CD4-positive, alpha-beta T cell treated with Interleukin-1 beta for 1 hour (primary cell): Measurements from ENCODE around the gene CSRP2.

Experiments
- DNase-seq, 2 donors: peaks; one replicate each; pipeline ENCODE4 v3.0.0-alpha.2; 2020 to 2022

Gene CSRP2

DNA sequence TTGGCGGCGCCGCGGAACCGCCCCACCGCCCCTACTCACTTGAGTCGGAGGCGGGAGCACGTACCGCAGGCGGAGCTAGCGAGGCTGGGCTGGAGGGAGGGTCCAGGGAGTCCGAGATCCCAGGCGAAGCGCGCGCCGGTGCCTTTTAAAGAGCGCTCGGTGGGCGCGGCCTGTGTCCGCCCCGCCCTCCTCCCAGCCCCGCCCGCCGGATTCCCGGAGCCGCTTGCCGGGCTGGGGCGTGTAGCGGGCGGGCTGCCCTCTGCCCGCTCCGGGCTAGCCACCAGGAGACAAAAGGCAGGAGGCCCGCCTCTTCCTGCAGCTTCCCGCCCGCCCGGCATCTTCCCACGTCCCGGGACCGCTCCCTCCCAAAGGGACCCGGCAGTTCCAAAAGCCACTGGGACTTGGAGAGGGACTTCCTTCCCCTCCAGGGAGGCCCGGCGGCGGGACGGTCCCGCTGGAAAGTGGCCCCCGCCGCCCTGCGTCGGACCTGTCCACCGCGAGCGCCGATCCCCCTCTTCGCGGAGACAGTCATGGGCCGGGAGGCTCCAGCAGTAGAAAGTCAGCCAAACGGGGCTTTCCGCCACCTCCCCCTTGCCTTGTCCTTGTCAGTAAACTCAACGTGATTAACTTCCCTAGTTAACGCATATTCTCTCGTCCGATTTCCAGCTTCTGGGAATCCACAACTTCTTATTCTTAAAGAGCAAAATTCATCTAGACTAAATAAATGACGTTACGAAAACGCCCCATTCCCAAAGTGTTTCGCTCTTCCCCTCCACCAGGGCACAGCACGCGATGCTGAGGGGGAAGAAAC, at the start of gene CSRP2:
CSRP2 (minus strand) TSS at position 121 of the 811 bp plus-strand sequence. CDS start 12,759 bp downstream, outside the sequence.
- peak; percentile 54 to 58 for DNase-seq

DNA sequence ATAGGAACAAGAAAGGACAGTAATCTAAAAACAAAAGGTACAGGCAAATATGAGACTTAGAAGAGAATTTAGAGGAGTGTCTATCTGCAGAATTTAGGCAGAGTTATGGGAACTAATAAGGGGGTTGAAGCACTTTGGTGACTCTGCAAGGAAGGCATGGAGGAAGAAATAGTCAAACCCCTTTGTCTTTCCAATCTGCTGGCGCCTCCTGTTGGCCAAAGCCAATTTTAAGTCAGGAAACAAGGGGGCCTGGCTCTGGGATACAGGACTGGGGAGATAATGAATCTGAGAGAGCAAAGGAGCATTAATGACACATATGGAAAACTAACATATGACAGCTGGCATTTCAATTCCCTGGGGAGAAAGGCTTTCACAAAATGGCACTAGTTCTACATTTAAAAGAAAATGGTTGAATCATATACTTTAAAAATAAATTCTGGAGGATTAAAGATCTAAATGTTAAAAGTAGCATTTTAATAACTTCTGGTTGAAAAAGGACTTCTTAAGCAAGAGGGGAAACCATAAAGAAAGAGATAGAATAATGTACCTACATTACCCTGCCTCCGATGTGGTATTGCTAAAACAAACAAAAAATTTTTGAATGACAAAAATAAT, 48.5 kb upstream of the CSRP2 start:
- no peak for DNase-seq

DNA sequence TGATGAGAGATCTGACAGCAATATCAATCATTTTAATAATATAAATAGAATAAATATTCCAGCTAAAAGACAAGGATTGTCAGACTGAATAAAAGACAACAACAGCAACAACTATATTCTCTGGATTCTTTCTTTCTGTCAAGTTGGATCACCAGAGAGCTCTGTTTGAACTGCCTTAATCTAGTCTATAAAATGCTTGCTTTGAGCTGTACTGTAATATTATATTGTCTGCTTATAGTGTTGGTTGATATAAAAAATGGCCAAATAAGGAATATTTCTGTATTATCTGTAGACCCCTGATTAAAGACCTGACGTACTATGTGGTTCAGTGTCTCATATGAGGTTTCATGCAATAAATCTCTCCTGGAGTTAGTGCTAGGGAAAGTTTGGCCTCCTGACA, 46.3 kb upstream of the CSRP2 start:
- DNase-seq, result no peak

DNA sequence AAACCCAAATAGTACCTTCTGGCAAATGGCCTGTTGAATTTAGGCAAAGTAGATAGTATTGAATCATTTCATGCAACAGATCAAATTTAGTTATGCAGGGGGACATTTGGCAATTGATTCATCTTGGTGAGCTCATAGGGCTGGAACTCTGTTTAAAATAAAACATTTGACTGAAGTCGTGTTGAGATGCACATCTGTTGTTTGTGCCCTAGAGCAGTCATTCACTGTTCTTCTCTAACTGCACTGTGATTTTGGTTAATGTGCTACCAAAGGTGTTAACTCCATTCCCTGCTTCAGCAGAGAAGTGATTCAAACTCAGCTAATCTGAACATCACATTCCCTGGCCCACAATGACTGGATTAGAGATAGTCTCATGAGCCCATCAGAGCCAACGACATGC, 44.0 kb upstream of the CSRP2 start:
- no peak for DNase-seq

DNA sequence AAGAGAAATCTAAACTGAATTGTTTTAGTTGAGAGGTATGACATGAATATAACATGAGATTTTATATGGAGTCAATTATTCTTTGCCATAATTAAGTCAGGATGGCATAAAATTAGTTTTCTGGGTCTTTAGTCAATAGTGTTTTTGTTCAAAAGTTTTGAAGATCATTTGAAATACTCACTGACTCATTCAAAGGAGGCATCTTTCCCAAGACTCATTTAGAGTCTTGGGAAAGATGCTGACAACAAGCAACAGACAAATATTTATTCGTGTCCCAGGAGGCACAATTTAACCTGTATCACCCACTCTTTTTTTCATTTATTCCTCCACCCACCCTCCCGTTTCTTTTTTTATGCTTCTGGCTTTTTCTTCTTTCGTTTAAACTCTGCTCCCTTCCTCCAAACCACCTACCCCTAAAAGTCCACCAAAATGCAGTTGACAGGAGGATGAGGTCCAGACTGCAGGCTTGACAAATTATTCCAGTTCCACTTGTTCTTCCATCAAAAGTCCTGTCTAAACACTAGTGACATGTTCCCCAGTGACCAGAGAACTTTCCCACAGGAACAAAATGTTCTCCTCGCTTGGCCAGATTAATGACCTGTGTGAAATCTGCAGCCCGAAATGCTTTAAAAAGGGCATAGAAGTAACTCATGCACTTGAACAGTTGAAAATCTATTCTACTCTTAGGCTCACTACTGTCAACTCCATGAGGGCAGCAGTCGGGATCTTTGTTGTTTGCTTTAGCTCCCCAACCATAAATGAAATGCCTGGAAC, 43.3 kb upstream of the CSRP2 start:
- no peak for DNase-seq

DNA sequence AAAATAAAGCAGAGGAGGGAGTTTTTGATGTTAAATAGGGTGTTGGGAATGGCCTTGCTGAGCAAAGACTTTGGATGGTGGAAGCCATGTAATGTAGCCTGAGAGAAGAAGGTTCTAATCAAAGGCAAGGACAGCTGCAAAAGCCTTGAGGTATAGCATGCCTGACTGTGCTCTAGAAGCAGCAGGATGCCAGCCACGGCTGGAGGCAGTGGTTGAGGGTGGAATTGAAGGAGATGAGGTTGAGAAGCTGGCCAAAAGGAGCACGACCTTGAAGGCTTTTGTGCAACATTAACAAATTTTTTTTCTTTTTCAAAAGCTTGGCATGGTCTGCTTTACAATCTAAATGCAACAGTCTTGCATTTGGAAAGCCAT, 42.3 kb upstream of the CSRP2 start:
- no peak for DNase-seq

DNA sequence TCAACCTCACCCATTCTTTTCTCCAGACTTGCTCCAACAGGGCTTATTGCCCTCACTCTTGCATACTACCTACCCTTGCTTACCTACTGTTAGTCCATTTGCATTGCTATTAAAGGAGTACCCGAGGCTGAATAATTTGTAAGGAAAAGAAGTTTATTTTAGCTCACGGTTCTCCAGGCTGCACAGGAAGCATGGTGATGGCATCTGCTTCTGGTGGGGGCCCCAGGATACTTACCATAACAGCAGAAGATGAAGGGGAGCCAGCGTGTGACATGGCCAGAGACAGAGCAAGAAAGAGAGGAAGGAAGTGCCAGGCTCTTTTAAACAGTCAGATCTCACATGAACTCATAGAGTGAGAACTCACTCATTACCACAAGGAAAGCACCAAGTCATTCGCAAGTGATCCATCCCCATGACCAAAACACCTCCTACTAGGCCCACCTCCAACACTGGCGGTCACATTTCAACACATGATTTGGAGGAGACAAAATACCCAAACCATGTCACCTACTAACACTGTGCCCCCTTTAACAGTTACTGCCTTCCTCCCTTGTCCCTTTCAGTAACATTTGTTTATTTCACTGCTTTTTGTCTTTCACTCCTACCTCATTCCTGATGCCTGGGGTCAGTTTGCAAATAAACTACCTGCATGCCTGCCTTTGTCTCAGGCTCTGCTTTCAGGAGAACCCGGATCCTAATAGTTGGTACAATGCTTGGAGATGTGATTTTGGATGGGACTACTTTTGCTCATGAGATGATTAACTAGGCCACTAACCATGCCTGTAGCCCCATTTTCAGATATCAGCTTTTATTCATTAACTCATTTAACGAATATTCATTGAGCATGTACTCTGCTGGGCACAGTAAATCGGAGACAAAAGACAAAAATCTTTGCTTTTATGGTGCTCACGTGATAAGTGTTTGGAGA, 41.6 kb upstream of the CSRP2 start:
- DNase-seq, result no peak

DNA sequence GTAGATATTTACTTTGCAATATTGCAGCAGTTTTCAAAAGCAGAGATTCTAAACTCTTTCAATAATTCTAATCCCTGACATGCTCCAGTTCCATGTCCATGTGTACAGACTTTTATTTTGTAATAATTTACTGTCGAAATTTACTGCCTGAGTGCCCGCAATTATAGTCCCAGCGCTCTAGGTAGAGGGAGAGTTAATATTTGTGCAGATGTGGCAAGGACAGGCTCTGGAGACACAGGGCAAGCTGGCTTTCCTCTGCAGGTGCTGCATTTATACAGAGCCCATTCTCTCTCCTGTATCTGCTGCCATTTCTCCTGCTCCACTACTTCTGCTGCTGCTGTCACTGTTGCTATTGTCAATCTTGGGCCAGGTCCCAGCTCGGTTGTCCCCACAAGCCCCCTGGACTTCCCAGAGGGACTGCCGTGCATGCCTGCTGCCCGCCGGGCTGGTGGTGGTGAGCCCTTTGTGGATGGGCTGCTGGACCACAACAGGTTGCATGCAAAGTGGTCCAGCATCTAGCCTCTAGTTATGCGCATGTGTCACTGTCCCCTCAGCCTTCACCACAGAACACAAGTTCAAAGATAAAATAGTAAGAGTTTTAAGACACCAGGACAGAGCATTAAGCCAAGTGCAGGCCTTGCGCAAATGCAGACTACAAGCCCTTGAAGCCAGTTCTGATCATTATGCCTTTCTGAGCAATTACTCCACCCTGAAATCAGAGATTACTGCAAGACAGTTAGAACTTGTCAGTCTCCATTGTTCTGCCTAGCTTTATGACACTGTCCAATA, 40.8 kb upstream of the CSRP2 start:
- DNase-seq, result no peak

DNA sequence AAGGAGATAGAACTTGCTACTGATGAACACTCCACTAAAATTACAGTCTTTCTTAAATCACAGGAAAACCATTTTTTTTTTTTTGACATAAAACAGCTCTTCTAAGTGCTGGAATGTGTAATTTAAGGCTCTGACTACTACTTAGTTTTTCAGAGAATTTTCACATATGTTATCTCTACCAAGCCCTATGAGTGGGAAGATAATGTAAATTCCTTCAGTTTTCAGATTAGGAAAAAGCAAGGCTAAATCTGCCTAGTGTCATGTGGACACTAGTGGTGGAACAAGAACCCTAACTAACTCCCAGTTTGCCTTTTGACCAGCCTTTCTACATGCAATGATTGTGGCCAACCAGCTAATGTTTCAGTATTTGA, 37.3 kb upstream of the CSRP2 start:
- DNase-seq, result no peak

DNA sequence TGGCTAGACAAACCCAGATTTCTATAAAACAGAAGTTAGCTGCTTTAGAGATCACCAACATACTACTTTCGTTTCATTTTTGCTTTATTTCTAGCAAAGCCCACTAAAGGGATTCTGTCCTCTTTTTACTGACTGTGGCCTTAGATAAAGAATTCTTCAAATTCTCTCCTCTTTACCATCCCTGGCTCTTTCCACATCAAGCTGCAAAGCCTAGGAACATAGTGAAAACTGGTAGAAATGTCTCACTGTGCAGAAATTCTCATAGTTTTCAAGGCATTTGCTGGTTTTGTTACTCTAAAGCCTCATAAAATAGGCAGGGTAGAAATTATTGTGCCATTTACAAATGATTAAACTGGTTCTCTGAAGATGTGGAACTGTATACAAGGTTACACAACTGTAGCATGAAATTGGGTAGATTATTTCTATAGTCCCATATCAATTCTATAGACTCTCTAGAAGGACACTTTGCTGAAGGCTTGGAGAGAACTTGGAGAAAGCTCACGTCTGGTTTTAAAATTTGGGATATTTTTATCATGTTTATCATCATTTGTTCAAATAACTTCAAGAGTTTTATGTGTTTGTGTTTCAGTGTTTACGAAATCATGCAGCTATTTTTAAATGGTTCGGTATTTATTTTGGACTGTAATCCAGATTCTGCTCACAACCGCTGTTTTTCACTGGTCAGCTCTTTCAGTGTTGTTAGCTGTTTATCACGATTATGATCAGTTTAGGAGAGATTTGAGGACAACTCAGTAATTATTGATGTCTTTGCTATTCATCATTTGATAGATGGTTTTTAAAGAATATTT, 36.7 kb upstream of the CSRP2 start:
- no peak for DNase-seq

DNA sequence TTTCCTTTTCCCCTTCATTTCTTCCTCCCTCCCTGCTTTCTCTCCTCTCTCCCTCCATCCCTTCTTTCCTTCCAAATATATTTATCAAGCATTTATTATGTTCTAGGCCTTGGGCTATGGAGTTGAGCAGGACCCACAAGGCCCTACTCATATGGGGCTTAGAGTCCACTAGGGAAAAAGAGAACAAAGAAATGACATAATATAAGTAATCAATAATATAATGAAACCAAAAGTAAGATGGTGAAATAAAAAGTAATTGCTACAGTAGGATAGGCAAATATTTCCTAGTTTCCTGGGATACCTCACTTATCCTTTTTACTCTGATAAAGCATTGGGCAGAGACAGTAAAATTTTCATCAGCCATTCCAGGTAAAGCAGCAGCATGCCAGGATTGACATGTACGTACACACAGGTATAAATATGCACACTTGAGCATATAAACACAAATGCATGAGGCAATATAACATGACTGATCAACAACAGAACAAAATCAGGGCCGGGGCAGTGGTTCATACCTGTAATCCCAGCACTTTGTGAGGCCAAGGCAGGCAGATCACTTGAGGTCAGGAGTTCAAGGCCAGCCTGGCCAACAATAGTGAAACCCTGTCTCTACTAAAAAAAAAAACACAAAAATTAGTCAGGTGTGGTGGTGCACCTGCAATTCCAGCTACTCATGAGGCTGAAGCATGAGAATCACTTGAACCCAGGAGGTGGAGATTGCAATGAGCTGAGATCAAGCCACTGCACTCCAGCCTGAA, 35.5 kb upstream of the CSRP2 start:
- DNase-seq, result no peak

DNA sequence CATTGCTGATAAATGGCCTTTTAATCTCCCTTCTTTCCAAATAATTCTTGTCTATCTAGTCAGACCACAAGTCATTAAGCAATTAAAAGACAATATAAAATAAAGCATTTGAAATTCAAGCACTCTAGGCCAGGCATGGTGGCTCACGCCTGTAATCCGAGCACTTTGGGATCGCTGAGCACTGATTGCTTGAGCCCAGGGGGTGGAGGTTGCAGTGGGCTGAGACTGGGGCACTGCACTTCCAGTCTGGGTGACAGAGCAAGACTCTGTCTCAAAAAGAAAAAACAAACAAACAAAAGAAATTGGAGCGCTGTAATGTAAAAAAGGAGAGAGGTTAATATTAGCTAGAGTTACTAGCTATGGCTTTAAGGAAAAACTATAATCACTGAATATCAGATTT, 30.5 kb upstream of the CSRP2 start:
- no peak for DNase-seq

DNA sequence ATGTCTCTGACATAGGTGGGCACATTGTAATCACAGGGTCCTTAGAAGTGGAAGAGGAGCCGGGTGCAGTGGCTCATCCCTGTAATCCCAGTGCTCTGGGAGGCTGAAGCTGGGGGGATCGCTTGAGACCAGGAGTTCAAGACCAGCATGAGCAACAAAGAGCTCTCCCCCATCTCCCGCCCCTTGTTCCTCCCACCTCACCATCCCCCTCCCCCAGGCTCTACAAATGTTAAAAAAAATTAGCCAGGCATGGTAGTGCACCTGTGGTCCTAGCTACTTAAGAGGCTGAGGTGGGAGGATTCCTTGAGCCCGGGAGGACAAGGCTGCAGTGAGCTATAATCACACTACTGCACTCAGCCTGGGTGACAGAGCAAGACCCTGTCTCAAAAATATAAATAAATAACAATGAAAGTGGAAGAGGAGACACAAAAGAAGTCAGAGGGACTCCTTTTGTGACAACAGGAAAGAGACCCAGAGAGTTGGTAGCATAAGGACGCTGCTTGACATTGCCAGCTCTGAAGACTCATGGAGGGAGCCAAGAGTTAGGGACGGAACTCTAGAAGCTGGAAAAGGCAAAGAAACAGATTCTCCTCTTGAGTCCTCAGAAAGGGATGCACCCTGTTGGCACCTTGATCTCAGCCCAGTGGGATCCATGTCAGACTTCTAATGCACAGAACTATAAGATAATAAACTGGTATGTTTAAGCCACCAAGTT, 29.6 kb upstream of the CSRP2 start:
- no peak for DNase-seq

DNA sequence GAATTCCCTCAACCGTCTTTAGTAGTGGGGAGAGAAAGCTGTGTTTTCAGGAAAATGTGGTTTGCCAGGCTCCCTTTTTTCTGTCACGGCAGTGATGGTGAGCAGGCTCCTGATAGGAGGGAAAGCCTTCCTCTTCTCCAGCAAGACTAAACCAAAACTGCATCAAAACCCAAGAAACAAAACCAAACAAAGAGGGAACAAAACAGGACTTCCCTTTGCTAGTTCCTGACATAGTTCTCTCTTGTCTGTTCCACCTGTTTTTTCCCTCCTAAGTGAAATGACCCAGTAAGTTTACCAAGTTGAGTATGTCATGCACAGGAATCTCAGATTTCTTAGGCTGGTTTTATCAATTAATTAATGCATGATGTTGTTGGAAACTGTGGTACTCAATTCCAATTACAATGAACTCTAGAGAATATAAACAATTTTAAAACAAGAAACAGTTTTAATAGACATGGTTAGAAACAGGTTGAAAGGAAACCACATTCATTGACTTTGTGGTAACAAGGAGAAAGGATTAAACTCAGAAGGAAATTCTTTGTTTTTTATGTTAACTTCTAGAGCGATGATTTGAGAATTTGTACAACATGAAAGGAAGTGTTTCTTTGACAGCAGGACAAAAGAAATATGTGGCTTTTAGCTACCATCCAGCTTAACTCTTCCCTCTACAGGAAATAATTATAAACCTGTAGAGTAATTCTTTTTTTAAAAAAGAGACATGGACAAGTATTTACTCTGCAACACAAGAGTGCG, 23.0 kb upstream of the CSRP2 start:
- DNase-seq, result no peak

DNA sequence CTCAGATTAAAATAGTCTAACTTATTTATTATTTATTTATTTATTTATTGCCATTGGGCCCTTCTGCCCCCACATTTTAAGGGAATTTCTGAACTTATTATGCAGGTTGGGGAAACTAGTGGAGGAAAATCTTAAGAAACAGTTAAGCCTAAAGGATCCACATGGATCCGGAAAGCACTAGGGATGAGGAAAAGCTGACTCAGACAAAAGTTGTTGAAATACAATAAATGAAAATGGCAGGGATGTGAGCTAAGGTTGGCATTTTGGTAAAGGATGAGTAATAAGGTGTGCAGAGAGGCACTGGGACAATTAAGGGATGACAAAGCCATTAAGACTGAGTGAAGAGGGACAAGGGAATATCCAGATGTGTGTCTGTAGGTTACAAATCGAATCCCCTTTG, 20.7 kb upstream of the CSRP2 start:
- no peak for DNase-seq

DNA sequence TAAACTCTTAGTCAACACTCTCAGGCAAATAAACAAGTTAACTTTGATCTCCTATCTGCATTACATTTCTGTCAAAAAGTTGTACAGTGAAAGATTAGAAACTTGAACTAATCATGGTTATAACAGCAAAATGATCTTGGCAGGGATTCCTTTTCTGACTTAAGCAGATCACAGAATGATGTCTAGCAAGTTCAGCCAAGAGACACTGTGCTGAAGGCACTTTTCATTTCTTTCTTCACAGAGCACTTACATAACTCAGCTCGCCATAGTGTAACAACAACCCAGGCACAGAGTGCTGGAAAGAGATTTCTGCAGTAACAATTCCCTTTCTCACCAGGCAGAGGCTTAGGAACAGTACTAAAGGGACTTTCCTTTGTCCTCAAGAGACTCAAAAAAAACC, 19.6 kb upstream of the CSRP2 start:
- no peak for DNase-seq

DNA sequence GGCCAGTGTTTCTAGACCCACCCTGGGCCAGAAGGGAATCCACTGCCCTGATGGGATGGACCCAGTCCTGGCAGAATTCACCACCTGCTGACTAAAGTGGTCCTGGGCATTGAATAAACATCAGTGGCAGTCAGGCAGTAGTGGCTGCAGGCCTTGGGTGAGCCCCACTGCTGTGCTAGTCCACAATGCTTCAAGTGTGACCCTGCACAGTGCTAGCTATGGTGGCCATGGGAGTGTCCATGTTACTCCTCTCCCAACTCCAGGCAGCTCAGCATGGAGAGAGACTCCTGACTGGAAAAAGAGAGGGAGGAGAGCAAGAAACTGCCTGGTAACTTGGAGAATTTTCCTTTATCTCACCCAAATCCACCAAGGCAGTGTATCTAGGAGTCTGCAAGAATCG, 17.5 kb upstream of the CSRP2 start:
- no peak for DNase-seq

DNA sequence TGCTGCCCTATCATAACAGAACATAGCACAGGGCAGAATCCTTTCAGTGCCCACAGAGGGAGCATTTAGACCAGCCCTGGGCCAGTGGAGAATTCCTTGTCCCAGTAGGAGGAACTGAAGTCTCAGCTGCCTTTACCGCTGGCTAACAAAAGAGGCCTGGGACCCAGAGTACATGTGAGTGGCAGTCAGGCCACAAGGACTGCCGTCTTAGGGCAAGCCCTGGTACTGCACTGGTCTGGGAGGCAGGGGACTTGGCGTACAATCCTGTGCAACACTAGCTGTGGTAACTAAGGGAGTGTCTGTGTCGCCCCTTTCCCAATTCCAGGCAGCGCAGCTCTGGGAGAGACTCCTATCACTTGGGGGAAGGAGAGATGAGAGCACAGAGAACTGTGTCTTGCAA, 17.0 kb upstream of the CSRP2 start:
- no peak for DNase-seq

DNA sequence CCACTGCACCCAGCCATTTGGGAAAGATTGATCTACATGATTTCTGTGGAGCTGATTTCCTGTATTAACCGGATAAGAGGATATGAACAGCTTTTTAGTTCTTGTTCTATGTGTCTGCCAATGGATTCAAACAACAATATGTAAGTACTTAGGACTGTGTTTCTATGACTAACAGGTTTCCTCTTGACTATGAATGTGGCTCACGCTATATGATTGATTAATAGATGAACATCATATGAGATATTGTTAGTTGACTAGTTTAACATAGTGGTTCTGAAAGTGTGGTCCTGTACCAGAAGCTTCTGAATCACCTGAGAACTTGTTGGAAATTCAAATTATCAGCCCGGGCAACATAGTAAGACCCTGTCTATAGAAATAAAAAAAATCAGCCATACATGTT, 12.8 kb upstream of the CSRP2 start:
- DNase-seq, result no peak
